ENCODE data around the gene APCDD1. TPM values are rescaled to one million over a fixed set of nuclear protein-coding genes. Genes with fewer than 3 reads are reported as not detected.

The APCDD1 gene
- total RNA-seq, 1 experiment from 2014 or later = 0.54 TPM

- Mint-ChIP-seq H3K36me3 (ENCODE audit: insufficient read depth, unreplicated experiment) (peaks cover 6% of the 10 kb centered on the region), H3K27me3 (ENCODE audit: insufficient read depth, unreplicated experiment) (no peaks in the 10 kb centered on the region), H3K9me3 (ENCODE audit: unreplicated experiment) (no peaks in the 10 kb centered on the region), H3K27ac (ENCODE audit: low read depth, unreplicated experiment) (no peak overlapping the region), H3K4me3 (ENCODE audit: unreplicated experiment) (no peak overlapping the region), H3K4me1 (ENCODE audit: insufficient read depth, unreplicated experiment) (no peaks in the 10 kb centered on the region)
- CTCF ChIA-PET = interaction anchor here (0.6 kb wide), 1 partner anchor 235 kb away, joined by 3 read pairs; no protein-coding TSS in a partner anchor
- intact Hi-C loops (cut with micrococcal nuclease) = no loop called here
- no peak for DNase-seq (ENCODE audit: unreplicated experiment)
- no peak for TF ChIP-seq CTCF (IDR thresholded peaks at IDR 0.05; ENCODE audit: unreplicated experiment)
- POLR2A ChIA-PET = interaction anchor here (0.6 kb wide), 1 partner anchor 511 kb away, joined by 3 read pairs; no protein-coding TSS in a partner anchor
- BruUV-seq (replicated peaks) = no TSS peak
These were observed 27.4 kb downstream of the APCDD1 start for GRCh38 chr18:10481831-10482230.

- DNase-seq (ENCODE audit: unreplicated experiment) = no peak
- no peak for TF ChIP-seq CTCF (IDR thresholded peaks at IDR 0.05; ENCODE audit: unreplicated experiment)
- ChIA-PET CTCF (interaction anchor here (0.6 to 1.2 kb wide), 2 partner anchors 16 to 236 kb away, joined by 3 read pairs; no protein-coding TSS in a partner anchor), POLR2A (interaction anchor here (0.6 kb wide), 1 partner anchor 511 kb away, joined by 3 read pairs; no protein-coding TSS in a partner anchor)
- H3K4me1 Mint-ChIP-seq (ENCODE audit: insufficient read depth, unreplicated experiment) = no peaks in the 10 kb centered on the region
- no TSS peak for BruUV-seq (replicated peaks)
- H3K36me3 Mint-ChIP-seq (ENCODE audit: insufficient read depth, unreplicated experiment) = peaks cover 6% of the 10 kb centered on the region
- intact Hi-C loops (cut with micrococcal nuclease) = no loop called here
- no peak overlapping the region for H3K4me3 Mint-ChIP-seq (ENCODE audit: unreplicated experiment)
- H3K27me3 Mint-ChIP-seq (ENCODE audit: insufficient read depth, unreplicated experiment) = no peaks in the 10 kb centered on the region
- H3K27ac Mint-ChIP-seq (ENCODE audit: low read depth, unreplicated experiment) = no peak overlapping the region
- H3K9me3 Mint-ChIP-seq (ENCODE audit: unreplicated experiment) = no peaks in the 10 kb centered on the region
These were observed 28.0 kb downstream of the APCDD1 start for GRCh38 chr18:10482363-10482984.

- BruUV-seq (replicated peaks) = no TSS peak
- Mint-ChIP-seq H3K9me3 (ENCODE audit: unreplicated experiment) (no peaks in the 10 kb centered on the region), H3K27ac (ENCODE audit: low read depth, unreplicated experiment) (no peak overlapping the region), H3K36me3 (ENCODE audit: insufficient read depth, unreplicated experiment) (peaks cover 1% of the 10 kb centered on the region), H3K27me3 (ENCODE audit: insufficient read depth, unreplicated experiment) (no peaks in the 10 kb centered on the region), H3K4me3 (ENCODE audit: unreplicated experiment) (no peak overlapping the region), H3K4me1 (ENCODE audit: insufficient read depth, unreplicated experiment) (no peaks in the 10 kb centered on the region)
- no peak for DNase-seq (ENCODE audit: unreplicated experiment)
- POLR2A ChIA-PET = interaction anchor here (0.9 kb wide), 1 partner anchor 25 kb away, joined by 3 read pairs; no protein-coding TSS in a partner anchor
- CTCF ChIA-PET = interaction anchor here (0.6 to 1.2 kb wide), 3 partner anchors 11 to 532 kb away, joined by 3 read pairs; no protein-coding TSS in a partner anchor
- intact Hi-C loops (cut with micrococcal nuclease) = no loop called here
- no peak for TF ChIP-seq CTCF (IDR thresholded peaks at IDR 0.05; ENCODE audit: unreplicated experiment)
These were observed 28.8 kb downstream of the APCDD1 start for GRCh38 chr18:10482985-10483949.

- intact Hi-C loops (cut with micrococcal nuclease) = no loop called here
- CTCF ChIA-PET = no interaction called here
- no peaks in the 10 kb centered on the region for H3K4me1 Mint-ChIP-seq (ENCODE audit: insufficient read depth, unreplicated experiment)
- no peak for TF ChIP-seq CTCF (IDR thresholded peaks at IDR 0.05; ENCODE audit: unreplicated experiment)
- DNase-seq (ENCODE audit: unreplicated experiment) = no peak
- no peaks in the 10 kb centered on the region for H3K9me3 Mint-ChIP-seq (ENCODE audit: unreplicated experiment)
- BruUV-seq (replicated peaks) = no TSS peak
- no peaks in the 10 kb centered on the region for H3K36me3 Mint-ChIP-seq (ENCODE audit: insufficient read depth, unreplicated experiment)
- no peaks in the 10 kb centered on the region for H3K27me3 Mint-ChIP-seq (ENCODE audit: insufficient read depth, unreplicated experiment)
- H3K4me3 Mint-ChIP-seq (ENCODE audit: unreplicated experiment) = no peak overlapping the region
- H3K27ac Mint-ChIP-seq (ENCODE audit: low read depth, unreplicated experiment) = no peak overlapping the region
- POLR2A ChIA-PET = no interaction called here
These were observed 31.0 kb downstream of the APCDD1 start for GRCh38 chr18:10485475-10485874.
